Erythroblast (primary cell): ENCODE data around the gene BRD3OS.

Source experiments
- GATA1 ChIP-seq: IDR thresholded peaks from 2 replicates; pipeline ENCODE4 v1.6.1; 2011; ENCODE audit warnings: low read depth, mild to moderate bottlenecking, control low read depth, low read length, moderate library complexity
- POLR2A ChIP-seq: IDR thresholded peaks from 2 replicates; pipeline ENCODE4 v1.6.1; 2011; ENCODE audit warnings: mild to moderate bottlenecking, low read length

- TF ChIP-seq POLR2A (no peak), GATA1 (no peak)
These were observed 20.7 kb downstream of the BRD3OS start for GRCh38 chr9:134045841-134046544.
